Smooth muscle cell (in vitro differentiated cells): Measurements from ENCODE around the gene BDKRB1. TPM values are rescaled to one million over a fixed set of nuclear protein-coding genes. Genes with fewer than 3 reads are reported as not detected.

Experiments used
- DNase-seq: peaks from one replicate; lab custom pipeline; 2025; ENCODE audit not compliant: unreplicated experiment; lab: John Stamatoyannopoulos, UW
- H2AFZ ChIP-seq: fragments of 200-600 bp; sonication (generic); 2 replicates; pipeline ENCODE4 v1.6.0; 2016; ENCODE audit warnings: antibody characterized with exemption, low read depth, mild to moderate bottlenecking
- H3F3A ChIP-seq: fragments of 200-600 bp; sonication (generic); 2 replicates; pipeline ENCODE4 v1.6.0; 2017; ENCODE audit warnings: antibody characterized with exemption, low read depth
- H3K27ac ChIP-seq: fragments of 200-600 bp; sonication (generic); 2 replicates; pipeline ENCODE4 v1.5.1; 2016; ENCODE audit warnings: low read depth, mild to moderate bottlenecking
- H3K27me3 ChIP-seq: fragments of 200-600 bp; sonication (generic); 2 replicates; pipeline ENCODE4 v1.6.1; 2016; ENCODE audit warnings: low read depth, mild to moderate bottlenecking
- H3K36me3 ChIP-seq: fragments of 200-600 bp; sonication (generic); 2 replicates; pipeline ENCODE4 v1.5.1; 2016; ENCODE audit warnings: low read depth
- H3K4me1 ChIP-seq: fragments of 200-600 bp; sonication (generic); 2 replicates; pipeline ENCODE4 v1.5.1; 2016; ENCODE audit warnings: low read depth
- H3K4me2 ChIP-seq: fragments of 200-600 bp; sonication (generic); 2 replicates; pipeline ENCODE4 v1.6.0; 2016; ENCODE audit warnings: mild to moderate bottlenecking
- H3K4me3 ChIP-seq: fragments of 200-600 bp; sonication (generic); 2 replicates; pipeline ENCODE4 v1.5.1; 2016; ENCODE audit warnings: mild to moderate bottlenecking
- H3K79me2 ChIP-seq: fragments of 200-600 bp; sonication (generic); 2 replicates; pipeline ENCODE4 v1.6.0; 2016; ENCODE audit warnings: low read depth, mild to moderate bottlenecking
- H3K9ac ChIP-seq: fragments of 200-600 bp; sonication (generic); 2 replicates; pipeline ENCODE4 v1.6.0; 2016; ENCODE audit warnings: low read depth
- H3K9me3 ChIP-seq: fragments of 200-600 bp; sonication (generic); replicated peaks from 2 replicates; pipeline ENCODE4 v1.5.1; 2016; ENCODE audit warnings: low read depth
- H4K20me1 ChIP-seq: fragments of 200-600 bp; sonication (generic); 2 replicates; pipeline ENCODE4 v1.6.0; 2016; ENCODE audit warnings: low read depth
- CTCF ChIP-seq: fragments of 200-600 bp; sonication (generic); IDR thresholded peaks from 2 replicates; pipeline ENCODE4 v1.5.1; 2017; ENCODE audit warnings: borderline replicate concordance, mild to moderate bottlenecking, antibody characterized with exemption; ENCODE audit not compliant: insufficient read depth, poor library complexity, severe bottlenecking
- WGBS: methylation state at CpG from one replicate; pipeline ENCODE4 v1.1.7; 2016; ENCODE audit warnings: low lambda C conversion rate; 5-methylcytosine and 5-hydroxymethylcytosine counted together
- polyA plus RNA-seq: library from polyadenylated mRNA; unstranded; fragments of >200 nt; fragmentation: Nextera tagmentation; extraction: Ambion mirVana; gene quantifications from 2 replicates; pipeline ENCODE4 v1.2.1, GENCODE V29; 2016
- total RNA-seq: library from RNA; depleted of rRNA; stranded (reverse); fragments of >200 nt; gene quantifications from 2 replicates; pipeline ENCODE4 v1.2.3, GENCODE V29; 2014

Gene BDKRB1
- total and polyA plus RNA-seq, 2 experiments from 2014 or later = 28.2 to 29.3 TPM

GRCh38 chr14:96215452-96216244 lies 40.4 kb upstream of the BDKRB1 start:
- H3F3A ChIP-seq = peaks cover 12% of the 10 kb centered on the region
- 64% methylated on average over 7 of the region's 7 CpGs for WGBS
- H4K20me1 ChIP-seq = no peaks in the 10 kb centered on the region
- DNase-seq = no peak
- no peak overlapping the region for H2AFZ ChIP-seq
- peaks cover 12% of the 10 kb centered on the region for H3K79me2 ChIP-seq
- H3K4me1 ChIP-seq = peaks cover 6% of the 10 kb centered on the region
- no peaks in the 10 kb centered on the region for H3K27me3 ChIP-seq
- H3K4me3 ChIP-seq = no peak overlapping the region
- no peak overlapping the region for H3K4me2 ChIP-seq
- H3K36me3 ChIP-seq = no peaks in the 10 kb centered on the region
- no peak overlapping the region for H3K9ac ChIP-seq
- TF ChIP-seq CTCF = no peak
- peaks cover 9% of the 10 kb centered on the region for H3K9me3 ChIP-seq
- H3K27ac ChIP-seq = peak overlapping the region; percentile 81

GRCh38 chr14:96216627-96217026 lies 39.4 kb upstream of the BDKRB1 start:
- Histone ChIP-seq H3K9me3 (peaks cover 8% of the 10 kb centered on the region), H2AFZ (no peak overlapping the region), H3K4me1 (peaks cover 6% of the 10 kb centered on the region), H3K79me2 (peaks cover 9% of the 10 kb centered on the region), H3F3A (peaks cover 12% of the 10 kb centered on the region), H3K27ac (peak overlapping the region; percentile 50), H4K20me1 (peaks cover 6% of the 10 kb centered on the region), H3K4me2 (no peak overlapping the region), H3K4me3 (no peak overlapping the region), H3K27me3 (no peaks in the 10 kb centered on the region), H3K9ac (no peak overlapping the region), H3K36me3 (no peaks in the 10 kb centered on the region)
- TF ChIP-seq CTCF = no peak
- no peak for DNase-seq
- 88% methylated on average over 1 of the region's 1 CpG for WGBS

GRCh38 chr14:96217376-96217913 lies 38.6 kb upstream of the BDKRB1 start:
- no peak for TF ChIP-seq CTCF
- Histone ChIP-seq H3F3A (peaks cover 12% of the 10 kb centered on the region), H3K9ac (no peak overlapping the region), H3K9me3 (no peaks in the 10 kb centered on the region), H3K27ac (no peak overlapping the region), H3K27me3 (no peaks in the 10 kb centered on the region), H2AFZ (no peak overlapping the region), H3K79me2 (peaks cover 7% of the 10 kb centered on the region), H4K20me1 (peaks cover 6% of the 10 kb centered on the region), H3K4me1 (peaks cover 6% of the 10 kb centered on the region), H3K4me2 (no peak overlapping the region), H3K4me3 (no peak overlapping the region), H3K36me3 (no peaks in the 10 kb centered on the region)
- WGBS = 89% methylated on average over 8 of the region's 8 CpGs
- no peak for DNase-seq
